Measurements from ENCODE around the gene CEP152.

- TF ChIP-seq MEIS1 (CRISPR knock-in tag; IDR thresholded peaks at IDR 0.05; ENCODE audit: borderline replicate concordance) = no peak
- TF ChIP-seq CTCF (tag by site-specific recombination; IDR thresholded peaks at IDR 0.05) = no peak
- no peak for TF ChIP-seq RBAK (tag by site-specific recombination; IDR thresholded peaks at IDR 0.05)
- no peak for TF ChIP-seq ZEB2 (tag by site-specific recombination; IDR thresholded peaks at IDR 0.05)
Measured at GRCh38 chr15:48733615-48734014, 77.3 kb downstream of the CEP152 start.

Measured in HEK293 (cell line).